ENCODE data around the gene FKRP.

DNA sequence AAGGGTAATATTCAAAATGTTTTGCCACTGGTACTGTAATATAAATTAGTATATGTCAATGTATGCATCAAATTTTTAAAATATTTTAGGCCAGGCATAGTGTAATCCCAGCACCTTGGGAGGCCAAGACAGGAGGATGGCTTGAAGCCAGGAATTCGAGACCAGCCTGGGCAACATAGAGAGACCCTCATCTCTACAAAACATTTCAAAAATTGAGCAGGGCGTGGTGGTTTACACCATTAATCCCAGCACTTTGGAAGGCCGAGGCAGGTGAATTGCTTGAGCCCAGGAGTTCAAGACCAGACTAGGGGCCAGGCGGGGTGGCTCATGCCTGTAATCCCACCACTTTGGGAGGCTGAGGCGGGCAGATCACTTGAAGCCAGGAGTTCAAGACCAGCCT is 14.5 kb downstream of the FKRP start:
- TF ChIP-seq, protein P1, sequence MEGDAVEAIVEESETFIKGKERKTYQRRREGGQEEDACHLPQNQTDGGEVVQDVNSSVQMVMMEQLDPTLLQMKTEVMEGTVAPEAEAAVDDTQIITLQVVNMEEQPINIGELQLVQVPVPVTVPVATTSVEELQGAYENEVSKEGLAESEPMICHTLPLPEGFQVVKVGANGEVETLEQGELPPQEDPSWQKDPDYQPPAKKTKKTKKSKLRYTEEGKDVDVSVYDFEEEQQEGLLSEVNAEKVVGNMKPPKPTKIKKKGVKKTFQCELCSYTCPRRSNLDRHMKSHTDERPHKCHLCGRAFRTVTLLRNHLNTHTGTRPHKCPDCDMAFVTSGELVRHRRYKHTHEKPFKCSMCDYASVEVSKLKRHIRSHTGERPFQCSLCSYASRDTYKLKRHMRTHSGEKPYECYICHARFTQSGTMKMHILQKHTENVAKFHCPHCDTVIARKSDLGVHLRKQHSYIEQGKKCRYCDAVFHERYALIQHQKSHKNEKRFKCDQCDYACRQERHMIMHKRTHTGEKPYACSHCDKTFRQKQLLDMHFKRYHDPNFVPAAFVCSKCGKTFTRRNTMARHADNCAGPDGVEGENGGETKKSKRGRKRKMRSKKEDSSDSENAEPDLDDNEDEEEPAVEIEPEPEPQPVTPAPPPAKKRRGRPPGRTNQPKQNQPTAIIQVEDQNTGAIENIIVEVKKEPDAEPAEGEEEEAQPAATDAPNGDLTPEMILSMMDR (IDR thresholded peaks at IDR 0.05; ENCODE audit: low read length): no peak
- TF ChIP-seq EZH2 (optimal IDR thresholded peaks at IDR 0.05; ENCODE audit: low read depth, low read length): no peak

All from MM.1S (cell line).